Inferior parietal cortex (tissue), 1 donor: Measurements from ENCODE around the gene CLCA1.
"Not testable (repeated sequence)": the region's sequence is repeated elsewhere in the genome, so short reads cannot be mapped to it uniquely, and the experiment has no call there.

Experiments used
- DNase-seq: peaks from one replicate; pipeline ENCODE4 v3.0.0-alpha.2; 2016; ENCODE audit errors: extremely low spot score

Gene CLCA1

GRCh38 chr1:86466109-86466844 lies 2.5 kb upstream of the CLCA1 start:
- DNase-seq: no peak

DNA sequence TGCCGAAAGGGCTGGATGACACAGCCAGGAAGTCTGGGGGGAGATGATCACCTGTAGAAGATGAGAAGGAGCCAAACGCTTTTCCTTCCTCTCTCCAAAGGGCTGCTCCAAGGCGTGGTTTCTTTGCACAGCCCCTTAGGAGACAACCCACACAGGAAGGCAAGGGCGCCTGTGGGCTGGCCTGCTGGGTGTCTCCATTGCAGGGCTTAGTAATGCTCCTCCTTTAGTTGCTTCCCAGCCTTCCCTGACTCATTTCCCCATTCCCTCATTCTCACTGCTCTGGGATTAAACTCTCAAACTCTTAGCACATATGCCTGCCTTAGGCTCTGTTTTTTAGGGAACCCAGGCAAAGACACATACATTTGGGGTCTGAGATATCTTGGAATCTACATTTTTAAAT lies 1.7 kb upstream of the CLCA1 start:
- no peak for DNase-seq

DNA sequence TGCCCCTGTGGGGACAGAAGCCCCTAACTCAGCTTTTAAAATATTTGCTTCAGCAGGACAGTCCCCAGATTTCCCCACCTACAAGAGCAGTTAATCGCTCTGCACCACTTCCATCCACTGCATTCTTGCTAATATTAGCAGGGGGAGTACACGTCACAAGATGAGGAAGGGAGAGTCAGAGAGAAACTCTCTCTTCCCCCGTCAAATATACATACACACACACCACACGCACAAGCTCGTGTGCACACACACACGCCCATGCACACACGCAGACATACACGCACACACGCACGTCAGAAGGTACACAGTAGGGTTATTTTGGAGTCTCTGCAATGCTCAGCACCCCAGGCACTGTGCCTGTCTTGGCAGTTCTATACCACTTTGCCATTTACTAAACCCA lies 2.1 kb downstream of the CLCA1 start:
- no peak for DNase-seq

DNA sequence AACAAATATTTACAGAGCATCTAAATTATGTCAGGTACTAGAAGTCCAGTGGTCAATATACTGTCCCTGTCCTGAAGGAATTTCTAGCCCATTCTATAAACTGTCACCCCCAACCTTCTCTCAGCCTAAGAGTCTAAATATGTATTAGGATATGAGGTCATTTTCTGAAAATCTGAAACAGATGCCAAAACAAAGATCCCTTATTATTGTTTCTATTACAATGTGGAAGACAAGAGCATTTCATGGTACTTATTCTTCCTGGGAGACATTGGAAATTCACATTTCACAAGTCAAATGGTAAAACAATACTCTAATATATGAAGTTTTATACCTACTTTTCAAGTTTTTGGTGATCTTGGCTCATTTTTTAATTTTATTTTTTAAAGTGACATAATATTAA lies 2.6 kb downstream of the CLCA1 start:
- DNase-seq: no peak

GRCh38 chr1:86472152-86472551 lies 3.4 kb downstream of the CLCA1 start:
- no peak for DNase-seq

- DNase-seq: no peak
These were observed 4.0 kb downstream of the CLCA1 start for GRCh38 chr1:86472767-86473166.

- DNase-seq: no peak
These were observed 8.5 kb downstream of the CLCA1 start for GRCh38 chr1:86477256-86477655.

- DNase-seq: no peak
These were observed 9.0 kb downstream of the CLCA1 start for GRCh38 chr1:86477682-86478081.

- no peak for DNase-seq
These were observed 9.9 kb downstream of the CLCA1 start for GRCh38 chr1:86478416-86479156.

- DNase-seq: no peak
These were observed 13.2 kb downstream of the CLCA1 start for GRCh38 chr1:86481966-86482365.

DNA sequence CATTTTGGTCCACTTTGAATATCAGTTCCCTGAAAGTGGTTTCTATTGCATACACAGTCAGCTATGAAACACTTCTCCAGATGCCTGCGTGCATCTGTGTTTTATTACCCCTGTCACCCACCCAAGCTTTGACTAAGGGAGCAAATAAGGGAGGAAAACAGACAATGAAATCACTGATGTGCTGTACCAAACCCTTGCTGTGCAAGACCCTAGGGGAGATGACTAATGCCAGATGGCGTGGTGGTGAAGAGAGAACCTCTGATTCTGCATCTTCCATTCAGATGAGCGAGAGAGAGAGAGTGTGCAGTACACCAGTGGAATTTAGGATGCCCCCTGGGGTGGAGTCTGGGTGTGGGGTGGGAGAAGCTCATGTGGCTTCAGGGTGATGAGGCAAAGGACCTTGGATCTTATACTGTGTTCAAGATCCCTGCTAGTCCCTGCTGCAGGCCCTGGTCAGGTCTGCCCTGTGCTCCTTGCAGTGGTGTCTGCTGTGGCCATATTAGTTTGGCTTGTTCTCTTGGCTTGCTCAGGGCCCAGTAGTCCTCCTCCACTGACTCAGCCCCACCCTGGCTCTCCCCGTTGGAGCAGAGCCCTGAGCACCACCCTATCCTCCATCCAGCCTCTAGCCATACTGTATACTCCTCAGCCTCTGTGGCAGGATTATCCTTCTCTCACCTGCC lies 18.5 kb downstream of the CLCA1 start:
- DNase-seq: no peak

- no peak for DNase-seq
These were observed 19.0 kb downstream of the CLCA1 start for GRCh38 chr1:86487811-86488141.

DNA sequence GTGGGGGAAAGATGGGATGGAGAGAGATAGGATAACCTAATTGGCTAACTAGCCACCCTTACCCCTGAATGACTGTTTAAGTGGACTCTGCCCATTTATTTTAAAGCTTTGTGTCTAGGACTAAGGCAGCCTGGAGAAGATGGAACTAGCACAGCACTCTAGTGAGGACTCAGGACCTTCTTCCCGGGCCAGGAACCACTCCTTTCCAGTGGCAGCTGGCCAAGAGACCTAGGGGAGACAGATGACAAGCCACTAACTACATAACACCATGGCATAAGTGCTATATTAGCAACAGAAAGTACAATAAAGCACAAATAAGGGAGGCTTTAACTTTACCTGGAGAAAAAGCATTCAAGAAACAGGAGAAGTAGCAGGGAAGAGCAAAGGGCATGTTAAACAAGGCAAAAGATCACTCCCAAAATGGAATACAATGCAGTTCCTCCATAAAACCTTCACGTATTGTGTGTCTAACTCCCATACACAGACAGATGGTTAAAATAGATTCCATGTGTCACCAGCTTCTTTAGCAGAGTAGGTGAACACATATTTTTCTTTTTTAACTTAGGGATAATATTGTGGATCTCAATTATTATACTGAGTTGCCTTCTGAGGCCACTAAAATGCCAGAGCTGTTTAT lies 20.6 kb downstream of the CLCA1 start:
- DNase-seq: no peak

DNA sequence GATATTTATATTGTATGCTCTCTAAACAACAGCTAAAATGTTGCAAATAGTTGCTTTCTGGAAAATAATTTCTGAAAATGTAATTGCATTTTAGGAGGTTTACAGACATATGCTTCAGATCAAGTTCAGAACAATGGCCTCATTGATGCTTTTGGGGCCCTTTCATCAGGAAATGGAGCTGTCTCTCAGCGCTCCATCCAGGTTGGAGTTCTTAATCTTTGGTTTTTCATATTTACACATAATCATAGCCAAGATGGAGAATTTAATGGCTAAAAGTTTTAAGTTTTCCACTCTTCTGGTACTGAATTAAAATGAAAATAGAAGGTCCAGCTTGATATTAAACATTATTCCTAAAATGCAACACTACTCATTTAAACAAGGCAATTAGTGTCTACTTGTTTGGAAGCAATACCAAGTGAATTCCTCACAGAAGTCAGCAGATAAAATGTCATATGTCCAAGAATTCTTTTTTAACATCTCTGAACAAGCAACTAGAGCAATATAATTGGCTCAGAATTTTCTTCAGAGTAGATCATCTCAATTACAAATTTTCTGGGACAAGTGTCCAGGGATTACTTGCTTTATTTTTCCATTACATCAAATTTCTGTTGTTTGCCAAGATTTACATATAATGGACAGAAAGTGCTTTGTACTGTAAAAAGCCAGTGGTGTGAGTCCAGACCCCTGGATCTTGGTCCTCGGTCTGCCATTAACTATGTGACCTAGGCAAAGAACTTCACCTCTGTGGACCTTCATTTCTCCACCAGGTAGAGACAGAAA lies 22.6 kb downstream of the CLCA1 start:
- DNase-seq: no peak

- no peak for DNase-seq
These were observed 29.6 kb downstream of the CLCA1 start for GRCh38 chr1:86498281-86498680.

GRCh38 chr1:86499987-86500593 lies 31.4 kb downstream of the CLCA1 start:
- DNase-seq: no peak

DNA sequence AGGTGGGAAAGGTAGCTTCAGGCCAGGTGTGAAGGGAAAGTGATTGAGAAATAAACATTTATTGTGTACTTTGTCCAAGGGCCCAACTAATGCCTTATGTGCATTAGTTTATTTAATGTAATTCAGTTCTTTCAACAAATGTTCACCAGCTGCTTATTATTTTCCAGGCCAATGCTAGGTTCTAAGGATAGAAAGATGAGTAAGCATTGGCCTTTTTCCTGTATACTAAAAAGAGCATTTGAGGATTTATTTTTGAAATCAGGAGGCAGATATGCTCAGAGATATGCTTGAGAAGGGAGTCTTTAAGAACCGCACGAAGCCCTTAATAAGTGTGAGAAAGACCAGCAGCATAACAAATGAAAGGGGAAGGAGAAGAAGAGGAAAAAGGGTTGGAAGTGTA lies 32.0 kb downstream of the CLCA1 start:
- peak; percentile 34 for DNase-seq

DNA sequence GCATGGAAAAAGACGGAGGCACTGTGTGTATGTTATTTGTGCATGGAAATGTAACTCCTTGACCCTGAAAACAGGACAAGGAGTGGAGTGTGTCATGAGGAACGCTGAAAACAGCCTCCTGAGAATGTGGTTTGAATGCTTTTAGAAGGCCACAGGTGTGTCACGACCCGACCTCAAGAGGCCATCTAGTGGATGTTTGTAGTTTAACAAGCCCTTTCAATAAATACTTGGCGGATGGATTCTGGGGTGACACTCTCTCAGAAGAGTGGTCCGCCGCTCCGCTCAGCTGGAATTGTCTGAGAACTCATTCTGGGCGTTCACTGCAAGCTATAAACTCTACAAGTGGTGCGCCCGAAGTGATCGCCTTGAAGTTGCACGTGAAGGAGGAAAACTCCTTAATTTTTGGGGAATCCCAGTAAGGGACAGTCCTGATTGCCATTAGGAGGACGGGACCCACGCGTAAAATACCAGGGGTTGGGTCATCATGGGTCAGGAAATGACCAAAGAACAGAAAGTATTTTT lies 33.5 kb downstream of the CLCA1 start:
- not testable (repeated sequence) for DNase-seq

- no peak for DNase-seq
These were observed 34.1 kb downstream of the CLCA1 start for GRCh38 chr1:86502721-86503405.

GRCh38 chr1:86503406-86504136 lies 34.8 kb downstream of the CLCA1 start:
- no peak for DNase-seq
